Peyer's patch (tissue), 4 donors: ENCODE measurements around the gene GRIFIN.

Experiments
- CTCF ChIP-seq, 6 experiments: fragments of 450-650 bp in 4 of 6; fragments of 200-600 bp in 2 of 6; sonication (generic) in 1 of 6; IDR thresholded peaks; one replicate each; pipeline ENCODE4 v1.5.1; 2017 to 2019; ENCODE audit warnings: antibody characterized with exemption in 6 of 6, mild to moderate bottlenecking in 3 of 6, moderate library complexity in 1 of 6
- POLR2A ChIP-seq, 2 donors: fragments of 450-650 bp; IDR thresholded peaks; one replicate each; pipeline ENCODE4 v1.5.1; 2017; ENCODE audit warnings: antibody characterized with exemption in 2 of 2, mild to moderate bottlenecking in 2 of 2, moderate library complexity in 2 of 2

- TF ChIP-seq CTCF (IDR thresholded peaks at IDR 0.05) (no peak), POLR2A (IDR thresholded peaks at IDR 0.05) (no peak)
These were observed 8.7 kb upstream of the GRIFIN start for GRCh38 chr7:2484868-2485267.
